GM18873 (cell line): ENCODE data around the gene TTC28.

Source experiments
- ATAC-seq: cut with Tn5 transposase; IDR thresholded peaks from one replicate; pipeline ENCODE4 v1.9.1; 2021; ENCODE audit warnings: mild to moderate bottlenecking, moderate library complexity, moderate number of reproducible peaks; ENCODE audit not compliant: unreplicated experiment, low FRiP score

Gene TTC28

DNA sequence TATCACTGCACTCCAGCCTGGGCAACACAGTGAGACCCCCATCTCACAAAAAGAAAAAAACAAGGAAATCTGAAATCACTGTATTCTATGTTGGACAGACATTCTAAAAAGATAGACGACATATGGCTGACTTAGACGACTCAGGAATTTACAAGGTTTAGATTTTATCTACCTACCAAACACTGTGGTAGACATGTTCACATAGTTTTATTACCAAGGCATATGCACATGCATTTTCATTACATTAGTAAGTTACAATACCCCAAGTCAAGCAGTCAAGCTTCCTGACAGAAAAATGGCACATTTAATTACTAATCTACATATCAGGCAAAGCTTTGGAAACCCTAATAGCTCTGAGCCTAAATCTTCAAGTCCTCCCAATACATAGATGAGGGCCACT lies 262.2 kb downstream of the TTC28 start:
- no peak for ATAC-seq

DNA sequence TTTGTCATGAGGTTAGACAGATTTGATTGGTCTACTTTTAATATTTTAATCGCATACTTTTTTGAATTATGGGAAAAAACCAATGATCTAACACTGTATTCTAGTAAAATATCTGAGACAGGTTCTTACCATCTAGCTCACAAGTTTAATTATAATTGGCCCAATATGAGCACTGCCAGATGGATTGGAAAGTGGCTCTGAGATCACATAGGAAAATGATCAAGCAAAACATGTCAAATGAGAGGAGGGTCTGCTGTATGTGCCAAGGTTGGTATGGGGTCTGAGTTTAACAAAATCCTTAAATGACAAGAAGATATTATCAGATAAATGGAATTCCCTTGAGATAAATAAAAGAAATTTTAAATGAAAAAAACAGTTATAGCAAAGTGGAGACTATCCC lies 264.7 kb downstream of the TTC28 start:
- ATAC-seq: no peak

DNA sequence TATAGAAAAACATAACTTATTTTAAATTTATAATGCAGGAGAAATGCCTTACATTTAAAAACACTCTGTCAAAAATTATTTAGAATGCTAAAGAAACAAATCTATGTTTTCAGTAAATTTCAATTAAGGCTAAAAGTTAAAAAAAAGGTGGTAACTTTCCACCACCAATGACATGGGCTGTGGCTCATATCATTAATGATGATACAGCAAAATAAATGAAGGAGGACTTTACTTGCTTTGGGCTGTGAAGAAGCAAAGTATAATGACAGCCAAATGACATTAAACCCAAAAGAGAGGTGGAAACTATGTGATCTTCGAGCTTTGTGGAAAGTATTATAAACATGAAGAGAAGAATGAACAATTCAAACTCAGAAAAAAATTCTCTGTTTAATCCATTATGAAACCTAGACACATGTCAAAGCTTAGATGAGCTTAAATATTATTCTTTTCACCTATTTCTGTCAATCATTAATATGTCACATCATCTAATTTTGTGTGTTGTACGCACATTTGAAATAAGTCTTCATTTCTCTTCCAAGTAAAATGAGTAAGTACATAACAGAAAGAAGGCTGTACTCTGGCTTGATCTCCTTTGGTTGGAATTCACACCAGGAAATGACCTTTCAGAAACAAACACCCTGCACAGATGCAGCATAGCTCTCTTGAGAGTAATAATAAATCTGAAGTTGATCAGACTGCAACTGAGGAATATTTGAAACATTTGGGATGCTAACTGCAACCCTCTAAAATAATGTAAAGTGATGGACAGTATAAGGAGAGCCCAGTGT lies 265.8 kb downstream of the TTC28 start:
- ATAC-seq: no peak

DNA sequence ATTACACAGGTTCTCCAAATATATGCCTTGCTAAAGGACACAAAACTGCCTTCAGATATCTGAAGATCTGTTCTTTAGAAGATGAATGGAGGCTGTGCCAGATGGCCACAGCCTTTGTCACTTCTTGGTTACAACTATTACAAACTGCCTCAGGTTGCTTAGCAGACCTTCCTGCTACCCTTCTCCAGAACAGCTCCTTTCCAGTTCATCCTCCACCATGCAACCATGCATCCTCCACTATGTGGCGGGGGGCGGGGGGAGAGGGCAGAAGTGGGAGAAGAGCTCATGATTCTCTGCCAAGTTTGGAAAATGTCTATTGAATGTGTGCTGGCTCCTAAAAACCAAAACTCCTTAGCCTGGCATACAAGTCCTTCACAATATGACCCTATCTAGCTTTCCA lies 267.5 kb downstream of the TTC28 start:
- ATAC-seq: no peak

DNA sequence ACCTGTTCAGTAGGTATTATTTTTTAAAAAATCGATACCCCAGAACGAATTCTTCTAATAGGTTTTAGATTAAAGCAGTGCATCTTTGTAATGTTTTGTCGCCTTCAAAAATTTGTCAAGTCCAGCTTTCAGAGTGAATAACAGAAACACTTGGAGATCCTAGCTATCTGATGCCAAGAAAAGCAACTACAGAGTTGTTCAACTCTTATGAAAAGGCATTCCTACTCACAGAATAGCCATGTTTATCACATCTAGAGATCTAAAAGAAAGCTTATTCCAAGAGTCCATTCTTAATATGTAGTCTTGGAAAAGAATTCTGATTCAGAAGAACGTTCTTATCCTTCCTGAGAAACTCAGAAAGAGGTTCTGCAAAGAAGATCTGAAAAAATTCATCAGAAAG lies 268.5 kb downstream of the TTC28 start:
- no peak for ATAC-seq

DNA sequence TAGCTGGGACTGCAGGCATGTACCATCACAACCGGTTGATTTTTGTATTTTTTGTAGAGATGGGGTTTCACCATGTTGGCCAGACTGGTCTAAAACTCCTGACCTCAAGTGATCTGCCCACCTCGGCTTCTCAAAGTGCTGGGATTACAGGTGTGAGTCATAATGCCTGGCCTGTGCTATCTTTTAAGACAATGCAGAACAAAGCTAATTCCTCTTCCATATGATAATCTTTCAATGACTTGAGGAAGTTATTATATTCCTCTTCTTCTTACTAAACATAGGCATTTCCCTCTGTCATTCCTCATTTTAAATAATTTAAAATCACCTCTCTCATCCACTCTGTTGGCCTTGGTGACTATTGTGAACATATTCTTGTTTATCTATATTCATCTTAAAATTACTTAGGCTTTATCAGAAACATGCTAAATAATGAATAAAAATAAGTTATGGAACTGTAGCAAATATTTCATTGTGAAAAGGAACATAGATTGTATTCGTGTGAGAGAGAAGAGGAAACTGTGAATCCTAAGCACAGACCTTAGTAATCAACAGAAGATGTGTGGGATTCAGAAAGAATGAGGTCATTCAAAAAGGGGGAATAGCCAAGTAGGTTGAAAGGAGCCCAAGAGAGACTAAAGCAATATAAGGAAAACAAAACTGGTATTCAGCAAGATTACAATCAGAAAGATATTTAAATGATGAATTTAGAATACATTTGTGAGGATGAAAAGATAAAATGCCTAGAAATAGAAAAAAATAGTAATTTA lies 269.4 kb downstream of the TTC28 start:
- no peak for ATAC-seq

DNA sequence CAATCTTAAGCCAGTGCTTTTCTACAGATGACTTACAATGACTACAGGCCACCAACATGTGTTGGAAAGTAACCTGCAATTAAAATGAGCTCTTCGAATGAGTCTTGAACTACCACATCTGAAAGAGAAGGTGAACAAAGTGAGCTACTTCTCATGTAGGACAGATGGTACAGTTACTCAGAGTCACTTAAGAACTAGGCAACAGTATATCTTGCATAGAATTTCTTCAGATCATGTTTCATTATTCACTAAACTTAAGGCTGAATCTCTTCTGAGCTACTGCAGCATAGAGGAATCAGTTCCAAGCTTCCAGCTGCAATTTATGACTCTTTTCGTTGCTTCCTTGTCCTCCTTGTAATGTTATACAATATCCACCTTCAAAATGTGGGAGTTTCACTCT lies 270.9 kb downstream of the TTC28 start:
- ATAC-seq: no peak

DNA sequence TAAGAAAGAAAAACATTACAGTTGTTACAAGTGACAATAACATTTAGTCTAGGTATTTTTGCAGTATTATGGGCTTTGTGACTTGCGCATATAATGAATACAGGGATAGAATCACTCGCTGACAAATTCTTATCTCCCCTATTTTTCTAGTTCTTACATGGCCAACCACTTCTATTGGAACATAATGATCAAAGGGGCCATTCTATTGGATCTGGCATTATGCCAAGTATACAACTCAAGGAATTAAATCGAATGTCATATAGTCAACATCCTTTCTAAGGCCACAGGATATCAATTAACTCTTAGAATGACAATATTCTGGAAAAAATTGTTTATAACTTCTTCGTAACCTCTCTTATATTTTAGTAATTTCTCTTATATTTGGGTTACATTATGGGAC lies 272.0 kb downstream of the TTC28 start:
- ATAC-seq: no peak

DNA sequence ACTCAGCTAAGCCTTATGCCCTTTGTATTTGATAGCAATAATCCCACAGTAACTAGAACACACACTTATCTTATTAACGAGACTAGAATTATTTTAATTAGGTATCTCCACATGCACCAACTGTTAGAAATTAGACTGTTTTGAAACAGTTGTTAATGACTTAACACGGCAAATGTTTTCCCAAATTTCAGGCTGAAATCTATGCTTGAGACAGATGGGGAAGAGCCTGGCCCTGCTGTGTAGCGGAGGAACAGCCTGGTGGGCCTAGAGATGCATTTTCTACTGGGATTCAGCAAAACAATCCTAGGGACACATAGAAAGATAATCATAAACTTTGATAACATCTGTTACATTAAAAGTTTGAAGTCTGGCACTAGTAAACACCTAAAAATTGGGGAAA lies 273.4 kb downstream of the TTC28 start:
- ATAC-seq: no peak

DNA sequence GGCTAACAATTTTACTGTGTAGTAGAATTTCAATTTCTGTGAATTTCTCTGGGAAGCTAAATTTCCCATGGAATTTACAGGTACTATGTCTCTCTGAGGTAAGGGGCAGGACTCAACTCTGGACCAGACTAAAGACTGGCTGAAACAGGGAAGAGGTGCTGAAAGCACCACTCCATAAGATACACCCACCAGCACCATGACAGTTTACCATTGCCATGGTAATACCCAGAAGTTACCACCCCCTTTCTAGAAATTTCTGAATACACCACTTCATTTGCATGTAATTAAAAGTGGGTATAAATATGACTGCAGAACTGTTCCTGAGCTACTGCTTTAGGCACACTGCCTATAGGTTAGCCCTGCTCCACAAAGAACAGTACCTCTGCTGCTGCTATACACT lies 274.1 kb downstream of the TTC28 start:
- no peak for ATAC-seq

DNA sequence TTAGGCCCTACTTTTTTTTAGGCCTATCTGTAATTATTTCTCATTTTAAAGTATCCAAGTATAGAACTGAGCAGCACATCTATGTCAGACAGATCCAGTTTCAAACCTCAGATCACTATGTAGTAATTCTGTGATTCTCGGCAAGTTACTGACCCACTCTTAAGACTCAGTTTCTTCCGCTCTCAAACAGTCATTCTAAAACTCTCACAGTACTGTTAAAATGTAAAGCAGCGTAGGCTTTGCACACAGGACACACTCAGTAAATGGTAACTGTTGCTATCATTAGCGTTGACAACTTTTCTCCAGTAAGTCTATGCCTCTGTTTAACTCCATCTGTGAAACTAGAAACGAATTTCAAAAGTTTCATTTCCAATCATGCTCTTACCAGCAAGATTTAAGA lies 277.1 kb downstream of the TTC28 start:
- ATAC-seq: no peak

DNA sequence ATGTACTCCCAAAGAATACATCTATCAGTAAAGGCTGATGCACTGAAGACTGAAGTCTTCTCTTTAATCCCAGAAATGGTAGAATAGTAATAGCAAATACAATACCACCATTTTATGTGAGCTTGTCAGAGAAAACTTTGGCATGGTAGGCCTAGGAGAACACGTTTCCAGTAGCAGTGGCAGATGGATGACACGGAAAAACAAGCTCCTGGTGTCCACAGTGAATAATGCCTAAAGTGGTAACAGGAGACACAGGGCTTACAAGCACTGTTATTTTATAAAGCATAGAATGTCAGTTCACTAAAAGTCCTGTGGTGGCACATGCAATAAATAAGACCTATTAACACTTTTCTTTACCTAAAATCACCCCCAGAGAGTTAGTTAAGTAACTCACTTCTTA lies 277.6 kb downstream of the TTC28 start:
- ATAC-seq: no peak

DNA sequence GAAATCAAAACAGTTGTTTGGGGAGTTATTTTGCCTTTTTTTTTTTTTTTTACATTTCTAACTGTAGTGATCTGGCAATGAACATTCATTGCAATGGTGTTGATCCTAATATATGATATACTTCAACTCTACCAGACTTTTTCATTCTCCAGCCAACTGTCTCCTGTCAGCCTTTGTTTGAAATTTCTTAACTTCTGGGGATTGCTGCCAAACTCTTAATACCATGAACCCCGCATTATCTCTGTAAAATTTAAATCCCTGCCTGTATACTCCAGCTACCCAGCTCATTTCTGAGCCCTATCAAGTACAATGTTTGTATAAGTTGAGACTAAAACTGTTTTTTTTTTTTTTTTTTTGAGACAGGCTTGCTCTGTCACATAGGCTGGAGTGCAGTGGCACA lies 280.7 kb downstream of the TTC28 start:
- ATAC-seq: no peak

DNA sequence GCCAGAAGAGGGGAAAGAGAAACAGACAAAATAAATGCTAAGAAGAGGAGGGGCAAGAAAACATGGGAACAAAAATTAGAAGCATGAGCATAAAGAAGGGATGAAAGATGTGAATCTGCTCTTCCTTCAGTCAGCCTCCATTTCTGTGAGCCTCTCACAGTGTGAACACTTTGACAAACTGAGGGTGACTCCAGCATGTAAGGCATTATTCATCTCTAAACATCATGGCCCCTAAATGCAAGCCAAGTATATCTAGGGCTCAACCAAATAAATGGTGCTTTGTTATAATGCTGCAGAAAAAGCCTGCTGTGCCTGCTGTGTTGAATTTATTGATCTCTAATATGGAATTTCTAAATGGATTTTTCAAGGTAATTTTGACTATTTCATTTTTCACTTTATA lies 281.3 kb downstream of the TTC28 start:
- no peak for ATAC-seq

DNA sequence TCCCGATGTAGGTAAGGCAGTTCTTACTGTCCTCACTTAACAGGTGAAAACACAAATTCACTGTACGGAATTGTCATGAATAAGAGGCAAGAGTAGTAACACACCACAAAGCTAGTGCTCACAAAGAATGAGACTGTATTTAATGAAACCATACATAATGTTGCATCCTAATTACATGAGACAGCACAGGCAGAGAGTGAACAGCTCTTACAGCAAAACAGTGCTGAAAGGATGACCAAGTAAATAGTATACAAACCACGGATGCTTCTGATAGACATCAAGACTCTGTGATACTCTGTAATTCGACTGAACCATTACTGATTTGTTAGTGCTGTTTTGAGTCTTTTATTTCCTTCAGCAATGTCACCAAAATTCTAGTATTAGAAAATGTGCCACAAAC lies 282.3 kb downstream of the TTC28 start:
- no peak for ATAC-seq

DNA sequence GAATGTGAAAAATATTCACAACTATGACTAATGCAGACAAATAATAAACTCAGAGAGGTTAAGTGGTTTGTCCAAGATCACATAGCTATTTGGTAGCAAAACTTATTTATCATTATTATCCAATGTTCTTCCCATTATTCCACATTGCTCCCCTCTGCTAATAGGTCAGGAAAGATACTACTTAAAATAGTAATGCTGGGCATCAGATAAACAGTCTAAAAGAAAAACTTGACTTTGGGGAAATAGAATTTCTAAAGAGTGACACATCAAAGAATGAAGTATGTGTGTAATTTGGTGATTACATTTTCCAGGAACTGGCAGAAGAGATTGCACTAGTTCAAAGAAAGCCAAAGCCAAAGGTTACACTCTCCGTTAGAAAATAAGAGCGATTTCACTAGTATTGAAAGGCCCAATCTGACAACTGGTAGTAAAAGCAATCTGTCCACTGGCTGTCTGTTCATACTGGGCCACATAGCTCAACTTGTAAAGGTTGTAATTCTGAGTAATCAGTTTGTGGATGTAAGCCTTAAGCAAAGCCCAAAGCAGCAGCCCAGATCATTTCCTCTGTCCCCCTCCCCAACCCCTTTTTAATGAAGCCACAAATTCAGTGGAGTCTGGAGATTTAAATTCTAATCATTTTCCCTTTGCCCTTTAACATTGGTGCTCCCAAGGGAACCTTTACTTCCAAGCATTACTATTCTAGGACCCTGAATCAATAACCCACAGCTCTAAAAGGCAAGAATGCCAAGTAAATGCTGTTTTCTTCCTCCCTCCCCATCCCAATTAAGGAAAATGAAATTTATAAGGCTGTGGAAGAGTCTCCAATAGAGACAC lies 283.5 kb downstream of the TTC28 start:
- no peak for ATAC-seq

DNA sequence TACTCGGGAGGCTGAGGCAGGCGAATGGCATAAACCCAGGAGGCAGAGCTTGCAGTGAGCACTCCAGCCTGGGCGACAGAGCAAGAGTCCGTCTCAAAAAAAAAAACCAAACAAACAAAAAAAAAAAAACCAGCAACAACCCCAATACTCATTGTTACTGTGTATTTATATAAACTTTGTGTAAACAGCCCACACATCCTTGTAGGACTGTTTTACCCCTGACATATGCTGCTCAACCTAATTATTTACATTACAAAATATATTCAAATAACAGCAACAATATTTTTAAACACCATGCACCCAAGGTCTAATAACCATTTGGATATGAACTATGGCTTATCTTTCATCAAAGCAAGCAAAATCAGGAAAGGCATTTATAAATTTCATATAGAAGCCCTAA lies 284.1 kb downstream of the TTC28 start:
- no peak for ATAC-seq

DNA sequence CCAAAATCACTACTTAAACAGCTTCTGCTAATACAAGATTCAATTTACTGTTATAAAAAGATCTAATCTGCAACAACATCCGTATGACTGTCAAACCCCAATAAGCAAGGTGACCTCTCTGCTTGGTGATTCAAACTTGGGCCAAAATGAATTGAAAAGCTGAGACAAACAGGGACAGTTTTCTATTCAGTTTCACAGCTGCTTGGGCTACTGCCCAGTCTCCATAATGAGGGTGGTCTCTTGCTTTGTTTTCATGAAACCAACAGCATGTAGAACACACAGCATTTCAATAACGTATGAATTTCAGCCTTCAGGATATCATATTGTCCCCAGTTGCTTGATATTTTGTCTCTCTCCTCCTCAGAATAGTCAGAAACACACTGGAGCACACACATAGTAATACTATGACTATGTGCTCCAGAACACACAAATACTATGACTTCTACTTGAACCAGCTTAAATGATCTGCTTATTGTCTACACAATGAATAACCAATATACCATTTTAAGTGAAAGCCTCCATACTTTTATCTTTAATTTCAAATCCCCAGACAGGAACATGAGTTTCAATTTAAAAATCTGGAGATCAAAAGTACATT lies 285.0 kb downstream of the TTC28 start:
- ATAC-seq: no peak

DNA sequence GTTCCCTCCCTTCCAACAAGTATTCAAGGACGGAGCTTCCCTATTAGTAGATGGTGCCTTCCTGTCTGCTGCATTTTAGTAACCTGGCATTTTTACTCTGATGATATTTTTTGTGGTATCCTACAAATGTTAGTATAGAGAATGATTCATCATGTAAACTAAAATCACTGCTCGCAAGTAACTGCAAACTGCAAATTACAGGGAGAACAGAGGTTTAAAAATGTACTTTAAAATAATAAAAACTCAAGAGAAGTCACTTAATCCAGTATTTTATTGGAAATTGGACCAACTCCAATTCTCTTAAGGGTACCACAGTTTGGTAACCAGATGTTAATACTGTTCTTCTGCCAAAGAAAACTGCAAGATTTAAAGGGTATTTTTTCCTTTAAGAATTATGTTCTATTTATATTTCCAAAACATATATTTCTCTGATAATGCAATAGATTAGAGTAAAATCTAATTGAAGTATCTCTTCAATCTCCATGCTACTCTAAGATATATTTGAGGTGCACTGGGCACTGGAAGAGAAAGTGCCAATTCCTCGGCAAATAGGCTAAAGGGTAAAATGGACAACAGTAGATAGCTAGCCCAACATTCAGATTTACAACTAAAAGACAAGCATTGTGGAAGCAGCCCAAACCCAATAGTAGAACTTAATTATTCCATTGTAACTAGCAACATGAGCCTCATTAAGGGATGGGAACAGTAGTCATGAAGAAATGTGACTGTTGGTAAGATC lies 298.0 kb downstream of the TTC28 start:
- no peak for ATAC-seq

DNA sequence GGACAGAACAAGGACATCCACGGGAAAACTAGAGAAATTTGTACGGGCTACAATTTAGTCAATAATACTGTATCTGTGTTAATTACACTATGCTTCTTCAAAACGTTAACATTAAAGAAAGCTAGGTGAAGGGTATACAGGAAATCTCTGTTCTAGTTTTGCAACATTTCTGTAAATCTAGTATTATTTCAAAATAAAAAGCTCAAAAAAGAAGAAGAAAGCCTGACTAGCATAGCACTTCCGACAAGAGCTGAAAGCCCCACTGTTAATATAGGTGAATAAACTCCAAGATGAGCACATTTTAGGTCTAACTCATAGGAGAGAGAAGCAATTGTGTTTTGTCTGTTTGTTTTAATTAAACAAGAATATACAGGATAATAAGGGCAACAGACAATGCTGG lies 299.7 kb downstream of the TTC28 start:
- ATAC-seq: no peak
